AG04449 (cell line): ENCODE data around the gene CD164.

Experiments used
- CTCF ChIA-PET: fragments of 350-600 bp; formaldehyde crosslinking; extraction: SDS; loops from one replicate; lab custom pipeline; 2021; ENCODE audit warnings: antibody characterized with exemption; lab: Yijun Ruan, JAX
- POLR2A ChIA-PET: fragments of 400-600, 350-600 bp; formaldehyde crosslinking; extraction: SDS; loops from one replicate; lab custom pipeline; 2020; ENCODE audit warnings: antibody characterized with exemption, inconsistent platforms; lab: Yijun Ruan, JAX
- DNase-seq: peaks from one replicate; pipeline ENCODE4 v3.0.0-alpha.2; 2010; ENCODE audit warnings: low read depth, low spot score
- H3K4me3 ChIP-seq: 2 replicates; pipeline ENCODE4 v1.5.1; 2011; ENCODE audit warnings: low read depth, mild to moderate bottlenecking, control low read depth, low read length
- CTCF ChIP-seq: IDR thresholded peaks from one replicate; pipeline ENCODE4 v1.5.1; 2011; ENCODE audit warnings: mild to moderate bottlenecking, moderate library complexity, low read length, control low read depth, inconsistent platforms; ENCODE audit not compliant: insufficient read depth; ENCODE audit errors: missing control alignments

CD164 gene

GRCh38 chr6:109327491-109327890 lies 54.8 kb downstream of the CD164 start:
- H3K4me3 ChIP-seq, result no peak overlapping the region
- ChIA-PET POLR2A (no interaction called here), CTCF (no interaction called here)
- no peak for TF ChIP-seq CTCF
- DNase-seq, result no peak

DNA sequence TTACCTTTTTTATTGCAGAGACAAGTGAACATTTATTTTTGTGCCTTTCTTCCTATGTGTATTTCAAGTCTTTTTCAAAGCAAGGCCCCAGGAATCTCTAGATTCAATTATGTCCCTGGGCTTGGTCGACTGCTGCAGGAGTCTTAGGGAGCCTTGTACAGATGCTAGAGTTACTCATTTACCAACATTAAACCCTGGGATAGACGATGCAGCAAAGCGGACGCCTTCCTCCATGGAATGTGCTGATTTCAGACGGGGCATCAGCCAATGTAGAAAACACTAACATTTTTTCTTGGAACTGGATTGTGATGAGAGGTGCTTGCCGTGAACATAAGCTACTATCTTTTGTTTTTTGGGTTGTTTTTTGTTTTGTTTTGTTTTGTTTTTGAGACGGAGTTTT lies 55.9 kb downstream of the CD164 start:
- no peak for DNase-seq
- no peak for TF ChIP-seq CTCF
- H3K4me3 ChIP-seq, result no peak overlapping the region
- POLR2A ChIA-PET, result no interaction called here
- CTCF ChIA-PET, result no interaction called here

DNA sequence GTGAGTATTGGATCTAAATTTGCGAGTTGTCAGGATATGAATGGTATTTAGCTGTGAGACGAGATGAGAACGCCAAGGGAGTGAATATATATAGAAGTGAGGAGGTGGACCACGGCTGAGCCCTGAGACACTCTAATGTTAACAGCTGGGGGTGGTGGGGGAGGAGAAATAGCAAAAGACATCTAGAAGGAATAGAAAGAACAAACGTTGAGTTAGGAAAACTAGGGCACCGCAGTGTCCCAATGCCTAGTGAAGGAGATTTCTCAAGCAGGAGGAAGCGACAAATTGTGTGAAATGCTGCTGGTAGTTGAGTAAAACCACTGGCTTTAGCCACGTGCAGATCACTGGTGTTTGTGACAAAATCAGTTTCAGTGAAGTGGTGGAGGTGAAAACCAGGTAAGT lies 56.9 kb downstream of the CD164 start:
- CTCF ChIA-PET, result no interaction called here
- TF ChIP-seq CTCF, result no peak
- no peak overlapping the region for H3K4me3 ChIP-seq
- POLR2A ChIA-PET, result no interaction called here
- DNase-seq, result no peak

- POLR2A ChIA-PET, result no interaction called here
- no peak for TF ChIP-seq CTCF
- CTCF ChIA-PET, result no interaction called here
- DNase-seq, result no peak
- H3K4me3 ChIP-seq, result no peak overlapping the region
These were observed 59.0 kb downstream of the CD164 start for GRCh38 chr6:109323241-109323640.

- DNase-seq, result no peak
- no peak overlapping the region for H3K4me3 ChIP-seq
- TF ChIP-seq CTCF, result no peak
- ChIA-PET POLR2A (no interaction called here), CTCF (no interaction called here)
These were observed 59.4 kb downstream of the CD164 start for GRCh38 chr6:109322825-109323224.

DNA sequence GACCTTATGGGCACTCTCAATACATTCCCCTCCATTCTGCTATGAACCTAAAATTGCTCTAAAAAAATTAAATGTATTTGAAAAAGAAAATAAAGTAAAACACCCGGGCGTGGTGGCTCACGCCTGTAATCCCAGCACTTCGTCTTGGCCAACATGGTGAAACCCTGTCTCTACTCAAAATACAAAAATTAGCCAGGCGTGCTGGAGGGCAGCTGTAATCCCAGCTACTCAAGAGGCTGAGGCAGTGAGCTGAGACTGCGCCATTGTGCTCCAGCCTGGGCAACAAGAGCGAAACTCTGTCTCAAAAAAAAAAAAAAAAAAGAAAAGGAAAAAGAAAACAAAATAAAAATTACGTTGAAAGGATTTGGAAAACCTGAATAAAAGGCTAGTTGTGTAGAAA lies 60.5 kb downstream of the CD164 start:
- DNase-seq, result no peak
- POLR2A ChIA-PET, result no interaction called here
- CTCF ChIA-PET, result no interaction called here
- no peak for TF ChIP-seq CTCF
- no peak overlapping the region for H3K4me3 ChIP-seq
